ENCODE measurements around the gene KIAA1549.

DNA sequence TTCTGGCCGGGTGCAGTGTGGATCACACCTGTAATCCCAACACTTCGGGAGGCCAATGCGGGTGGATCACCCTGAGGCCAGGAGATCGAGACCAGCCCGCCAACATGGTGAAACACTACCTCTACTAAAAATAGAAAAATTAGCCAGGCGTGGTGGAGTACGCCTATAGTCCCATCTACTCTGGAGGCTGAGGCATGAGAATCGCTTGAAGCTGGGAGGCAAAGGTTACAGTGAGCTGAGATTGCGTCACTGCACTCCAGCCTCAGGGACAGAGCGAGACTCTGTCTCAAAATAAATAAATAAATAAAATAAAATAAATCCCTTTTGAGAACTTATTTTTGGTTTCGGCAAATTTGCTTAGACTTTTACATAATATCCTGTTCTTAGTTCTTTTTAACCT is 151.9 kb downstream of the KIAA1549 start:
- TF ChIP-seq, protein P1, sequence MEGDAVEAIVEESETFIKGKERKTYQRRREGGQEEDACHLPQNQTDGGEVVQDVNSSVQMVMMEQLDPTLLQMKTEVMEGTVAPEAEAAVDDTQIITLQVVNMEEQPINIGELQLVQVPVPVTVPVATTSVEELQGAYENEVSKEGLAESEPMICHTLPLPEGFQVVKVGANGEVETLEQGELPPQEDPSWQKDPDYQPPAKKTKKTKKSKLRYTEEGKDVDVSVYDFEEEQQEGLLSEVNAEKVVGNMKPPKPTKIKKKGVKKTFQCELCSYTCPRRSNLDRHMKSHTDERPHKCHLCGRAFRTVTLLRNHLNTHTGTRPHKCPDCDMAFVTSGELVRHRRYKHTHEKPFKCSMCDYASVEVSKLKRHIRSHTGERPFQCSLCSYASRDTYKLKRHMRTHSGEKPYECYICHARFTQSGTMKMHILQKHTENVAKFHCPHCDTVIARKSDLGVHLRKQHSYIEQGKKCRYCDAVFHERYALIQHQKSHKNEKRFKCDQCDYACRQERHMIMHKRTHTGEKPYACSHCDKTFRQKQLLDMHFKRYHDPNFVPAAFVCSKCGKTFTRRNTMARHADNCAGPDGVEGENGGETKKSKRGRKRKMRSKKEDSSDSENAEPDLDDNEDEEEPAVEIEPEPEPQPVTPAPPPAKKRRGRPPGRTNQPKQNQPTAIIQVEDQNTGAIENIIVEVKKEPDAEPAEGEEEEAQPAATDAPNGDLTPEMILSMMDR (optimal IDR thresholded peaks at IDR 0.05 in 1 of 3, IDR thresholded peaks at IDR 0.05 in 1 of 3, conservative IDR thresholded peaks at IDR 0.05 in 1 of 3; ENCODE audit: extremely low read depth in 1 of 3, insufficient read depth in 2 of 3, low read length in 3 of 3) = no peak
- TF ChIP-seq EZH2 (IDR thresholded peaks at IDR 0.05; ENCODE audit: low read length) = no peak

All from keratinocyte (primary cell).